KMS-11 (cell line): ENCODE data around the gene WDR4.

Experiments
- H2AFZ ChIP-seq: fragments of 200-600 bp; sonication (generic); 2 replicates; pipeline ENCODE4 v1.6.1; 2016; ENCODE audit warnings: antibody characterized with exemption, mixed run types, low read depth
- H3K27ac ChIP-seq: fragments of 200-600 bp; sonication (generic); 2 replicates; pipeline ENCODE4 v1.6.1; 2016; ENCODE audit warnings: mild to moderate bottlenecking, mixed run types
- H3K27me3 ChIP-seq: fragments of 200-600 bp; sonication (generic); 2 replicates; pipeline ENCODE4 v1.6.1; 2017; ENCODE audit warnings: mild to moderate bottlenecking, low read depth, mixed run types, moderate library complexity; ENCODE audit not compliant: insufficient read depth
- H3K36me3 ChIP-seq: fragments of 200-600 bp; sonication (generic); 2 replicates; pipeline ENCODE4 v1.6.1; 2017; ENCODE audit warnings: mild to moderate bottlenecking, mixed run types; ENCODE audit not compliant: insufficient read depth
- H3K4me1 ChIP-seq: fragments of 200-600 bp; sonication (generic); 2 replicates; pipeline ENCODE4 v1.6.1; 2016; ENCODE audit warnings: mild to moderate bottlenecking, low read depth, mixed run types; ENCODE audit not compliant: poor library complexity, severe bottlenecking
- H3K4me2 ChIP-seq: fragments of 200-600 bp; sonication (generic); 2 replicates; pipeline ENCODE4 v1.7.0; 2016; ENCODE audit warnings: mild to moderate bottlenecking, mixed run types
- H3K4me3 ChIP-seq: fragments of 200-600 bp; sonication (generic); IDR thresholded peaks from 2 replicates; pipeline ENCODE4 v1.6.1; 2017; ENCODE audit warnings: low read depth, low read length, mixed read lengths; ENCODE audit not compliant: insufficient read depth
- H3K79me2 ChIP-seq: fragments of 200-600 bp; sonication (generic); 2 replicates; pipeline ENCODE4 v1.6.1; 2016; ENCODE audit warnings: low read depth, mixed run types; ENCODE audit not compliant: insufficient read depth
- H3K9ac ChIP-seq: fragments of 200-600 bp; sonication (generic); 2 replicates; pipeline ENCODE4 v1.6.1; 2016; ENCODE audit warnings: mild to moderate bottlenecking, mixed run types
- H4K20me1 ChIP-seq: fragments of 200-600 bp; sonication (generic); 2 replicates; pipeline ENCODE4 v1.6.1; 2016; ENCODE audit warnings: mild to moderate bottlenecking, mixed run types; ENCODE audit not compliant: insufficient read depth
- TF ChIP-seq, protein P1 (sequence below): fragments of 200-600 bp; sonication (generic); conservative IDR thresholded peaks from 2 replicates; pipeline ENCODE4 v1.6.1; 2017; ENCODE audit warnings: low read depth, mild to moderate bottlenecking, antibody characterized with exemption, low read length, moderate library complexity, mixed read lengths

Gene WDR4

DNA sequence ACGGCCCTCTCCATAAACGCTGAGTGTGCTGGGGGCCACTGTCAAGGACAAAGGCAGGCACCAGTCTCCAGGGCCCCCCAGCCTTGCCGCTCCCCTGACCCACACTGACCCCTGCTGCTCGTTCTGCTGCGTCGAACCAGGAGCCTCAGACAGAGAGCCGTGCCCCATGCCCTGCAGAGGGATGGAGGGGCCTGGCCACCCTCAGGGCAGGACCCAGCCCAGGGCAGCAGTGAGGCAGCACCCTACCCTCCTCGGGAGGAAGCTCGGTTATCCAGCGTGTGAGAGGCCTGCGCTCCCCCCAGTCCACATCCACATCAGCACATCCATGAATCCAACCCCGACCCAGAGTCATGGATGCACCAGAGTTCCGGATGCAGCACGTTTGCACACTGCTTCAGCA, 15.1 kb downstream of the WDR4 start:
- Histone ChIP-seq H3K36me3 (peaks cover 1% of the 10 kb centered on the region; the same call in 1 of the 2 replicates), H4K20me1 (peaks cover 38% of the 10 kb centered on the region; the same call in 1 of the 2 replicates), H3K79me2 (peaks cover 81% of the 10 kb centered on the region)

DNA sequence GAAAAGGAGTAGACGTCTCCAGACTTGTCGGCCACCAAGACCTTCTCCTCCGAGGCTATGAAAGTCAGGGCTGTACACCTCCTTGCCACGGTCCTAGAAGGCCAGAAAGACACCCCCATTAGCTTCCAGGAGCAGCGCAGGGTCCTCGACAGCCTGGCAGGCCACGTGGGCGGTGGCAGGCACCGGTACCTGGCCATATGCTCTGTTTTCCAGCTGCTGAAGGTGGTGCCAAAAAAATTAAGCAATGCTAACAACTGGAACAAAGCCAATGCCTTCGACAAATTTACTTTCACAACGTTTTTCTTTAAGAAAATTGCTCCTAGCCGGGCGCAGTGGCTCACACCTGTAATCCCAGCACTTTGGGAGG, 15.9 kb downstream of the WDR4 start:
- Histone ChIP-seq H4K20me1 (peaks cover 38% of the 10 kb centered on the region; the same call in 1 of the 2 replicates), H3K79me2 (peaks cover 81% of the 10 kb centered on the region), H3K9ac (no peak overlapping the region), H2AFZ (no peak overlapping the region), H3K4me2 (no peak overlapping the region), H3K4me3 (no peak overlapping the region), H3K36me3 (no peaks in the 10 kb centered on the region; the same call in 1 of the 2 replicates), H3K27me3 (no peaks in the 10 kb centered on the region), H3K27ac (no peak overlapping the region), H3K4me1 (no peaks in the 10 kb centered on the region)
- TF ChIP-seq, protein P1, sequence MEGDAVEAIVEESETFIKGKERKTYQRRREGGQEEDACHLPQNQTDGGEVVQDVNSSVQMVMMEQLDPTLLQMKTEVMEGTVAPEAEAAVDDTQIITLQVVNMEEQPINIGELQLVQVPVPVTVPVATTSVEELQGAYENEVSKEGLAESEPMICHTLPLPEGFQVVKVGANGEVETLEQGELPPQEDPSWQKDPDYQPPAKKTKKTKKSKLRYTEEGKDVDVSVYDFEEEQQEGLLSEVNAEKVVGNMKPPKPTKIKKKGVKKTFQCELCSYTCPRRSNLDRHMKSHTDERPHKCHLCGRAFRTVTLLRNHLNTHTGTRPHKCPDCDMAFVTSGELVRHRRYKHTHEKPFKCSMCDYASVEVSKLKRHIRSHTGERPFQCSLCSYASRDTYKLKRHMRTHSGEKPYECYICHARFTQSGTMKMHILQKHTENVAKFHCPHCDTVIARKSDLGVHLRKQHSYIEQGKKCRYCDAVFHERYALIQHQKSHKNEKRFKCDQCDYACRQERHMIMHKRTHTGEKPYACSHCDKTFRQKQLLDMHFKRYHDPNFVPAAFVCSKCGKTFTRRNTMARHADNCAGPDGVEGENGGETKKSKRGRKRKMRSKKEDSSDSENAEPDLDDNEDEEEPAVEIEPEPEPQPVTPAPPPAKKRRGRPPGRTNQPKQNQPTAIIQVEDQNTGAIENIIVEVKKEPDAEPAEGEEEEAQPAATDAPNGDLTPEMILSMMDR, result no peak

More for the DNA sequence above, 15.1 kb downstream of the WDR4 start:
- H3K4me3 ChIP-seq, result no peak overlapping the region
- H3K27ac ChIP-seq, result no peak overlapping the region
- H2AFZ ChIP-seq, result no peak overlapping the region
- no peaks in the 10 kb centered on the region for H3K27me3 ChIP-seq
- H3K4me1 ChIP-seq, result no peaks in the 10 kb centered on the region
- no peak overlapping the region for H3K4me2 ChIP-seq
- TF ChIP-seq, protein P1, result no peak
- H3K9ac ChIP-seq, result no peak overlapping the region

DNA sequence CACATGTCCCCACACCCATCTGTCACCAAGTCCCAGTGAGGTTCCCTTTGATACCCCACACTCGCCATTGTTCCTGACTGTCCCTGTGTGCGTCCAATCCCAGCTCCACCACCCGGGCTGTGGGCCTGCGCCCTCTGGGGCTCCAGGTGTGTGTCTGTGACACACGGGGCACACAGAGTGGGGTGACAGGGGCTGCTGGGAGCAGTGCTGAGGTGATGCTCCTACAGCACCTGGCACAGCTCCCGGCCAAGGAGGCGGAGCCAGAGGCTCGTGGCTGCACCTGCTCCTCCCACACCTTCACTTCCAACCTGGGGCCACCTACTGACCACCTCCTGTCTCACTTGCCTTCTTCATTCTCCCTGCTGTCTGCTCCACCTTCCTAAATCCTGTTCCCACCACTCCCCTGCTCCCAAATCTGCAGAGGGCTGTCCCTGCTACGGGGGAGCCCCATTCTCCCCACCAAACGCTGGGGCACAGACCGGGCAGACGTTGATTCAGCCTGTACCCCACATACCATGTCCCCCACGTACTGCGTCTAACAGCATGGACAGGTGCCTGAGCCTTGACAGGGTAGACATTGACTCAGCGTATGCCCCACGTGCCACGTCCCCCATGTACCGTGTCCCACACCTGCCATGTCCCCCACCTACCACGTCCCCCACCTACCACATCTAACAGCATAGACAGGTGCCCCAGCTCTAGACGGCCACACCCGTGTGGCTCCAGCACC, 16.4 kb downstream of the WDR4 start:
- no peaks in the 10 kb centered on the region for H3K4me1 ChIP-seq
- no peak overlapping the region for H3K27ac ChIP-seq
- H3K4me2 ChIP-seq, result no peak overlapping the region
- H3K27me3 ChIP-seq, result no peaks in the 10 kb centered on the region
- peaks cover 81% of the 10 kb centered on the region for H3K79me2 ChIP-seq
- H3K36me3 ChIP-seq, result no peaks in the 10 kb centered on the region; the same call in 1 of the 2 replicates
- no peak overlapping the region for H3K9ac ChIP-seq
- TF ChIP-seq, protein P1, result no peak; the same call in 1 of the 2 replicates
- H3K4me3 ChIP-seq, result no peak overlapping the region
- no peak overlapping the region for H2AFZ ChIP-seq
- H4K20me1 ChIP-seq, result peaks cover 38% of the 10 kb centered on the region; the same call in 1 of the 2 replicates

DNA sequence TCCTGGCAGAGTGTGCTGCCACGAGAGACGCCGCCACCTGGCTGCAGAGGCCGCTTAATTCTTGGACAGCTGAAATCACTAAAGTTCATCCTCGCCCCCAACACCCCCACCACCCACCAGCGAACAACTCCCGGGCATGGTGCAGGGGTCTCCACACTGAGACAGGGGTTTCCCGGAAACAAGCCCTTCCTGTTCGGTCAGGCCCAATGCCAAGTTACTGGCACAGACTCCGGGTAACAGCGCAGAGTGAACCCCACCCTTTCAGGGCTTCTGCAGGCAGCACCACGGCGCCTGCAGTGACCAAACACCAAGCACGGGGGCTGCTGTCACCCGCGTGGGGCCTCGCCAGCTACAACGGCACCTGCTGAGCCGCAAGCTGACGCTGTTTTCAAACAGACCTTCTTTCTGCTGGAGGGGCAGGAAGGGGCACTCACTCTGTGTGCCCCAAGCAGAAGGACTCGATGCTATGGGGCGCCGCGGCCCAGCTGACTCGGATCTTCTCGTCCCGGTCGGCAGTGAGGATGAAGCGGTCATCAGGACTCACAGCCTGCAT, 17.4 kb downstream of the WDR4 start:
- no peaks in the 10 kb centered on the region; the same call in 1 of the 2 replicates for H3K36me3 ChIP-seq
- peaks cover 80% of the 10 kb centered on the region for H3K79me2 ChIP-seq
- H4K20me1 ChIP-seq, result peaks cover 33% of the 10 kb centered on the region; the same call in 1 of the 2 replicates

More for the DNA sequence above, 17.4 kb downstream of the WDR4 start:
- no peaks in the 10 kb centered on the region for H3K27me3 ChIP-seq
- no peak overlapping the region for H3K4me3 ChIP-seq
- H2AFZ ChIP-seq, result no peak overlapping the region
- H3K4me1 ChIP-seq, result no peaks in the 10 kb centered on the region
- H3K4me2 ChIP-seq, result no peak overlapping the region
- H3K9ac ChIP-seq, result no peak overlapping the region
- TF ChIP-seq, protein P1, result no peak
- no peak overlapping the region for H3K27ac ChIP-seq
